ENCODE data around the gene MIEF2.
A peak's percentile ranks its signal among the peaks of the same experiment; 100 is the strongest.
"Not testable (repeated sequence)": the region's sequence is repeated elsewhere in the genome, so short reads cannot be mapped to it uniquely, and the experiment has no call there.

Gene MIEF2

GRCh38 chr17:18300725-18301480 lies 40.4 kb downstream of the MIEF2 start:
- no peak for DNase-seq

GRCh38 chr17:18303206-18303605 lies 42.7 kb downstream of the MIEF2 start:
- DNase-seq = not testable (repeated sequence)

GRCh38 chr17:18309202-18309601 lies 48.7 kb downstream of the MIEF2 start:
- no peak for DNase-seq

- DNase-seq = no peak
These were observed 53.7 kb downstream of the MIEF2 start for GRCh38 chr17:18314059-18314730.

GRCh38 chr17:18314731-18315561 lies 54.5 kb downstream of the MIEF2 start, which contains the start of the genes SMCR8 and TOP3A:
TSS of gene SMCR8 (plus strand) at chr17:18315293. CDS start at chr17:18315790, 497 bp downstream.
TSS of gene TOP3A (minus strand) at chr17:18314994. CDS start at chr17:18314778, 216 bp downstream.
- peak; percentile 92 for DNase-seq

- no peak for DNase-seq
These were observed 55.1 kb downstream of the MIEF2 start for GRCh38 chr17:18315562-18315922.

- DNase-seq = no peak
These were observed 55.5 kb downstream of the MIEF2 start for GRCh38 chr17:18315961-18316360.

All from NCI-H1694 treated with DMSO at 0.1 percent for 48 hours (cell line).